ENCODE results near the gene METTL16.

DNA sequence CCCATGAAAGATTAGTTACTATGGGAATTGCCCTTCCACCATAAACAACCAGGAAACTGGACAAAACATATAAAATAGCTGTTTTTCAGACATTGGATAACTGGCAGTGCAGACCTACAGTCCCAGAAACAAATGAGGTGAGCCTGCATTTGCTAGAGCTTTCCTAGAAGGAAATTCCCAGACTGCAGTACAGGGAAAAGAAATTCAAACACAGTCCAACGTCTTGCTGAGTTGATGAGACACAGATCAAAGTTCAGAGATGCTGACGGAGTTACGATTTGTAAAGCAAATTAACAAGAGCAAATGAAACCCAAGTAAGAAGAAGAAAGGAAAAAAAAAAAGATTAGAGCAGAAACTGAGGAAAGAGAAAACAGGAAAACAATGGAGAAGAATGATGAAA is 69.5 kb downstream of the METTL16 start:
- TF ChIP-seq CTCF (IDR thresholded peaks at IDR 0.05; ENCODE audit: poor library complexity) (no peak), EZH2 (IDR thresholded peaks at IDR 0.05; ENCODE audit: borderline replicate concordance) (no peak), EZH2phosphoT487 (IDR thresholded peaks at IDR 0.05; ENCODE audit: low read depth, severe bottlenecking, unreplicated experiment) (no peak)
